GM19240 (cell line): ENCODE results near the gene PTPN22.

Experiments
- DNase-seq: peaks from one replicate; pipeline ENCODE4 v3.0.0; 2011; ENCODE audit warnings: low spot score; ENCODE audit not compliant: insufficient read length

The PTPN22 gene

DNA sequence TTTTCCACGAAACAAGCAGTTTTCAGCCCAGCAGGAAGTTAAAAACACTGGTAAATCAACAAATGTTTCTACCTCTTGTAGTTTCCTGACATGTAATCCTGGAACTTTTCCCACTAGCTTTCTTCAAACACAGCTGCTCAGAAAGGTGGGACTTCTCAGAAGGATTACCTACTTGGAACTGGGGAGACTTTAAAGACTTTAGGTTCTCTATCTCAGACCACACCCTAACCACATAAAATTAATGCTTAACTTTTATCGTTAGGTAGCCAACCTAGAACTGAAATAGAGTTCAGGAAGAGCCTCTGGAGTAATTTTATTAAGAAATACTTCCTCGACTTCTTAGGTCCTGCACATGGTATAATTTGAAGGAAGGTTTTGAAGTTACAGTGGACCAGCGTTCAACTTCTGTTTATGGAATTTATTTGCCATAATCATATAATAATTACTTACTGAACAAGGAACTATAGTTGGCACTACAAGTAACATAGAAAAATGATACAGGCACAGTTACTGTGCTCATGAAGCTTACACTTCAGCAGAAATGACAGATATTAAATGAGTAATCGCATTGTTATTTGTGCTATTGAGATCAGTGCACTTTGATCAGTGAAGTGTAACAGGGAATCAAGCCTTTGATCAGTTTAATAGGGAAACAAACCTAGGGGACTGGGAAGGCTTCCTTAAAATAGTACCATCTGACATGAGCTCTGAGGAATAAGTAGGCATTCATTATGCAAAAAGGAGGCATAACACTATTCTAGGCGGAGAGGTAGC is 16.1 kb upstream of the PTPN22 start, which contains the start of gene BCL2L15:
Gene BCL2L15, minus strand, starts transcription at position 180 of the 774 bp plus-strand sequence. CDS start 206 bp downstream, outside the sequence.
- DNase-seq = no peak

DNA sequence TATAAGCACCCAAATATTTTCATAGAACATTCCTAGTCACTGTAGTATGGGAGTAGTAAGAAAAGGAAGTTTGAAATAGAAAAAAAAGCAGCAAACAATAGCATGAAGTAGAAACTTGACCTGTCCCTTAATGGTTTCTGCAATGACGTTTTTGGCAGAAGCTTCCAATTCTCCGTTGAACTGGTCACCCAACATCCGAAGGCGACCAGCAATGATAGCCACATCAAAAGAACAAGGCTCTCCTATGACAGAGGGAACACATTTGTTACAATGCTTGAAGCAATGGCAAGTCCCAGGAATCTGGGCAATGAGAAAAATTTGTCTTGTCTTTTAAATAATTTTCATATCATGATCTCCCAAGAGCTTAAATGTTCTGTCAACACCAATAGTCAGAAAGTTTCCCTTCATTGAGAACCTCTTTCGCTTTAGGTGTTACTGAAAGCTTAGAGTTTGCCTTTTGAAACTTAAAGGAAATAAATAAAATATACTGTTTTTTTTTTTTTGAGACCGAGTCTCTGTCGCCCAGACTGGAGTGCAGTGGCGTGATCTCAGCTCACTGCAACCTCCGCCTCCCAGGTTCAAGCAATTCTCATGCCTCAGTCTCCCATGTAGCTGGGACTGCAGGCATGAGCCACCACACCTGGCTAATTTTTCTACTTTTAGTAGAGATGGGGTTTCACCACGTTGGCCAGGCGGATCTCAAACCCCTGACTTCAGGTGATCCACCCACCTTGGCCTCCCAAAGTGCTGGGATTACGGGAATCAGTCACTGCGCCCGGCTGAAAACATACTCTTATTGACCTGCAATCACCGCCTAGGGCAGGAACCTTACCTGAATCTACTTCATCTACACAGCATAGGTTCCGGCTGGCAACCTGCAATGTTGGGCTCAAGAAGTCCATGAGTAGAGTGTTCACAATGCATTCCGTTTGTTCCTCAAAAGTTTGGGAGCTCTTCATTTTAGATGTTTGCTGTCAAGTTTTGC is 15.2 kb upstream of the PTPN22 start:
- no peak for DNase-seq

GRCh38 chr1:113881661-113882060 is 10.1 kb upstream of the PTPN22 start:
- DNase-seq = no peak

DNA sequence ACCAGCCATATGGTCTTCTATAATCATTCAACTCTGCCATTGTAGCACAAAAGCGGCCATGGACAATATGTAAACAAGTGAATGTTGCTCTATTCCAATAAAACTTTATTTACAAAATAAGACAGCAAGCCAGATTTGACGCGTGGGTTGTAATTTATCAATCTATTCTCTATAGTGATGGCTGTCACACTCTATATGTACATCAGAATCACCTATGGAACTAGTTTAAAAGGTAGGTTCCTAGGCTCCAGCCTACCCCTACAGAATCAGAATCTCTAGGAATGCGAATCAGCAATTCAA is 8.2 kb upstream of the PTPN22 start:
- DNase-seq = no peak

- DNase-seq = no peak
These were observed 4.7 kb upstream of the PTPN22 start for GRCh38 chr1:113876176-113876575.

DNA sequence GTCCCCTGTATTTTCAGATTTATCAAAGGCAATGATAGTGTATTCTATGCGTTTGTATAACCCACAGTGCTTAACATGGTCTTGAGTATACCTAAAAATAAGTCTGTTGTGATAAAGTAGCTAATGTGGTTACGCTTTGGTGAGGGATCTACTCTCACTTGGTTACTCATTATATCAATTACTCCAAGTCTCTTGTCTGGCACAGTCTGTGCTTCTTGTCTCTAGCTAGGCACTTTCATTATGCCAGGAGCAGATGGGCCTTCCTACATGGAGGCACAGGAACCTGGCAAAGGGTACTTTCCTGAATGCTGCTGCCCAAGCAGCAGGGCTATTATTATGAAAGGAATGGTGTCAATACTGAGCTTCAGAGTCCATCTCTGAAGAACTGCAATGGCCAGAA is 4.2 kb upstream of the PTPN22 start:
- no peak for DNase-seq

GRCh38 chr1:113874012-113874879 is 2.7 kb upstream of the PTPN22 start:
- DNase-seq = no peak

DNA sequence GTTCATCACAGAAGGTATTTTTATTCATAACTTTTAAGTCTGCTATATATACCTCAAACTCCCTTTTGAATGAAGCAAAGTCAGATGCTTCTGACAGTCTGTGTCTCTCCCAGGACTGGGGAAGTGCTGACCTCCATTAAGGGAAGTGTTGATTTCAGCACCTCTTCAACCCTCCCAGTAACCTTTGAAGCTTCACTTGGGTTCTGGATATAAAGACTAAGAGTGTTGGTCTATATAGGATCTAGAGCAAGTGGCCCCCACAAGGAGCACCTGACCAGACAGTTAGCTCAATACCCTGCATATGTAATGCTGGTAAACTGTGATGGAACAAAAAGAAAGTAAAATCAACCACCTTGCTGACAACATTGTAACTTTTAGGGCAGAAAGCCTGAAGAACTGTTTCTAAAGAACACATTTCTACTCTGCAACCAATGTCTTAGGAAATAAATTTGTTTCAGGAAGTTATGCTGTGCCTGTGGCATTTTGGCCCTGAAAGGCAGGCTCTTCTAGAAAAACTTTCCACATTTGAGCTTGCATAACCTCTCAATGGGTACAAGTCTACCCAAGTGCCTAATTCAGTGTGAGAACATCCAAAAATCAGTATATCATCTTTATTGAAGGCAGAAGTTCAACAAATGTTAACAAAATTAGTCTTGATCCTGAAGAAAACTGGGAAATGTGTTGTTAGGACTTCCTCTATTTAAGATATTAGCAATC is 865 bp upstream of the PTPN22 start:
- no peak for DNase-seq

DNA sequence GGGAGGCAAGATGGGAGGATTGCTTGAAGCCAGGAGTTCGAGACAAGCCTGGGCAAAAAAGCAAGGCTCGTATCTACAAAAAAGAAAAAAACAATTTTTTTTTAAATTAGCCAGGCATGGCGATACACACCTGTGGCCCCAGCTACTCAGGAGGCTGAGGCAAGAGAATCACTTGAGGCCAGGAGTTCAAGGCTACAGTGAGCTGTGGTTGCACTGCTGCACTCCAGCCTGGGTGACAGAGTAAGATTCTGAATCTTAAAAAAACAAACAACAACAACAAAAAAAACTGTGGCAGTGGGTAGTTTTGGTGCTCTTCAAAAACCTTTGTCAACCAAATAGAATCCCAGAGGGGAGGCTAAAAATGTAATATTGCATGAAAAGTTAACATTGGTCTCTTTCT is 734 bp downstream of the PTPN22 start:
- no peak for DNase-seq

DNA sequence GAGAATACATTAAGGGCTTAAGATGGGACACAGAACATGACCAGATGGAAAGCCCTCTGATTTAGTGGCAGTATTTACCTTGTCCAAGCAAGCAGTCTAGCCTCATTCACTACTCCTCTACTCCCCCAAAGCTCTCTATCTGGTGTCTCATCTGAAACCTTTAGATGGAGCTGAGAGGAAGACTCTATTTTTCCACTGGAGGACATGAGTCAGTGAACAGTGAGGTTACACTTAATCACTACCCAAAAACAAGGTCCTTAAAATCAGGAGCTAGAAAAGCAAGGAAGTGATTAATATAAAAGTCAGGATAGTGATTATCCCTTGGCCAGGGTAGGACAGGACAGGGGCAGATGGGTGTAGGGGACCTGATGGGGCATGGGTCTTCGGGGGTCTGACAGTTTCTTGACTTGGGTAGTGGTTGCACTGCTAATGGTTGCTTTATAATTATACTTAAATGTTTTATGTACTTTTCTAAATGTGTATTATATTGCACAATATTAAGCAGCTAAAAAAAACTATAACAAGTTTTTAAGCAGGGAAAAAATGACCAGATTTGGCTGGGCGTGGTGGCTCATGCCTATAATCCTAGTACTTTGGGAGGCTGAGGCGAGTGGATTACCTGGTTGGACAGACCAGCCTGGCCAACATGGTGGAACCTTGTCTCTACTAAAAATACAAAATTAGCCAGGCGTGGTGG is 3.0 kb downstream of the PTPN22 start:
- DNase-seq = no peak

GRCh38 chr1:113861641-113862040 is 9.9 kb downstream of the PTPN22 start:
- DNase-seq = no peak

DNA sequence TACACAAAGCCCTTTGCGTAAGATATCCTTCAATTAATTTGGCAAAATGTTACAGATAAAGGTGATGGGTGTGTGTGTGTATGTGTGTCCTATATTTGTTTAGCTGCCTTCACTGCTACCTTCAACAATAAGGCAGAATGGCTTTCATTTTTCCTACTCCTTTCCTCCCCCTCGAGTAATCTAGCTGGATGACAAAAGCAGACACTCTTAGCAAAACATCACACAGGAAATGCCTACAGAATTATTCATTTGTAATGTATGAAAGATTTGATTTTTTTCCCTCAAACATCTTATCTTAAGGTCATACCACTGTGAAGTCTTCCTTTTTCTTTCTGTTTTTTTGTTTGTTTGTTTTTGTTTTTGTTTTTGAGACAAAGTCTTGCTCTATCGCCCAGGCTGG is 10.6 kb downstream of the PTPN22 start:
- no peak for DNase-seq

DNA sequence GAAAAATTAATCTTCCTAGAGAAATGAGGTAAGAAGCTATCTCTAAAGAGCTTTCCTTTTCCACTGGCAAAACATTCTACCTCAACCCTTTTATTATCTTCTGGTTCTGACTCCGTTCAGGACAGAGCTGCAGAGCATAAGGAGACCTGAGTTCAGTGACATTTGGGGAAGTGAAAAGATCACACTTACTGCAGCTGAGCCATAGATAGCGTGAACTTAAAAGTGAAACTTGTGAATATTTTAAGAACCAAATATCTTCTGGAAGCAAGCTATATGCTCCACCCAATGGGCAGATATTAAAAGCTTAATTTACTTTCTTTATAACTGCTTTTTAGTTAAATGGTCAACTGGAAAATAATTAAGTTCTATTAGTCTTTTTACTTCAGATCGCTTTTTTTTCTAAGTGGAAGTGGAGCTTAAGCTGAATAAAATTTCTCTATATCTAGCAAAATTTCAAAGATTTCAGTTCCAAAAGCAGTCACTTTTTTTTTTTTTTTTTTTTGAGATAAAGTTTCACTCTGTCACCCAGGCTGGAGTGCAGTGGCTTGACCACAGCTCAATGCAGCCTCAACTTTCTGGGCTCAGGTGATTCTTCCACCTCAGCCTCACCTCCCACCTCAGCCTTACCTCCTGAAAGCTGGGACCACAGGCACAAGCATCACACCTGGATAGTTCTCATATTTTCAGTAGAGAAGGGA is 11.9 kb downstream of the PTPN22 start:
- no peak for DNase-seq

GRCh38 chr1:113858982-113859381 is 12.5 kb downstream of the PTPN22 start:
- no peak for DNase-seq

DNA sequence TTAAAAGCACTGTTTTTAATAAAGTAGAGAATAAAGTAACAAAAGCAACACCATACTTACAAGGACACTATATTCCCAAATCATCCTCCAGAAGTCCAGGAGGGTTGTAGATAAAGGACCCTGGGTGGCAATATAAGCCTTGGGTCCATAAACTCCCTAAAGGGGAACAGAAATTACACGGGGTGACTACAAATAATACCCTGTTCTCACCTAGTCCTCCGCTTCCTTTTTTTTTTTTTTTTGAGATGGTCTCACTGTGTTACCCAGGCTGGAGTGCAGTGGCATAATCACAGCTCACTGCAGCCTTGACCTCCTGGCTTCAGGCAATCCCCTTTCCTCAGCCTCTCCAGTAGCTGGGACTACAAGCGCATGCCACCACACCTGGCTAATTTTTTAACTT is 13.1 kb downstream of the PTPN22 start:
- no peak for DNase-seq

- no peak for DNase-seq
These were observed 13.7 kb downstream of the PTPN22 start for GRCh38 chr1:113857776-113858175.

- DNase-seq = no peak
These were observed 15.1 kb downstream of the PTPN22 start for GRCh38 chr1:113856401-113856790.

DNA sequence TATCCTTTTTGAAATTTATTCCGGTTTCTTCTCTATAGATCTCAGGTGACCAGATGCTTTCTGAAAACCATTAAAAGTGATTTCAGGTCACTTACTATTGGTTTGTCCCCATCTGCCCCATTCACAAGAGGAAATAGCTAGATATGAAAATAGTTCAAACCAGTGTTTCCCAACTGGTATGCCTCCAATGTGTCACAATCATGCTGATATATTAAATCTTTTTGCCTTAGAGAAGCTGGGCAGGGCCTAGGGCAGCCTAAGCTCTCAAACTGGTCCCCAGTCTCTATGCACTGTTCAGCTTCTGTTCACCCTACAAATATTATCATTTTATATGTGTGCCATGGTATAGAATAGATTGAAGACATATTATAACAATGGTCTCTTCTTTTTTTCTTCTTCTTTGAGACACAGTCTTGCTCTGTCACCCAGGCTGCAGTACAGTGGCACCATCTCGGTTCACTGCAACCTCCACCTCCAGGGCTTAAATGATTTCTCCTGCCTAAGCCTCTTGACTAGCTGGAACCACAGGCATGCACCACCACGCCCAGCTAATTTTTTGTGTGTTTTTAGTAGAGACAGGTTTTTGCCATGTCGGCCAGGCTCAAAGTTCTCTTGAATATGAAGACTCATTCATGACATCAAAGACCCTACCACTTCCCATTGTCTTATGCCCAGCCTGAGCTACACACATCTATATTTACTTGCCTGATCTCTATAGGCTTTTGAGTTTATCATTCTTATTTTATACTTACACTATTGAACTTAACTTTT is 15.7 kb downstream of the PTPN22 start:
- DNase-seq = no peak

GRCh38 chr1:113854234-113854633 is 17.3 kb downstream of the PTPN22 start:
- no peak for DNase-seq
